GM21447 (cell line): Measurements from ENCODE around the gene PCDHGA10.
"Not testable (repeated sequence)": the region's sequence is repeated elsewhere in the genome, so short reads cannot be mapped to it uniquely, and the experiment has no call there.

Experiments
- ATAC-seq: cut with Tn5 transposase; IDR thresholded peaks from one replicate; pipeline ENCODE4 v1.9.1; 2021; ENCODE audit not compliant: unreplicated experiment

Gene PCDHGA10

GRCh38 chr5:141420855-141421488, 8.2 kb downstream of the PCDHGA10 start, which contains the start of gene PCDHGA11:
Gene PCDHGA11, plus strand, starts transcription at chr5:141421051. Its CDS starts 177 bp downstream, at chr5:141421228.
- ATAC-seq: no peak

GRCh38 chr5:141421489-141421855, 8.7 kb downstream of the PCDHGA10 start:
- ATAC-seq: no peak

- no peak for ATAC-seq
Measured at GRCh38 chr5:141422742-141423291, 10.0 kb downstream of the PCDHGA10 start.

GRCh38 chr5:141427783-141428426, 15.1 kb downstream of the PCDHGA10 start:
- ATAC-seq: no peak

GRCh38 chr5:141430332-141431113, 17.7 kb downstream of the PCDHGA10 start, which contains the start of gene PCDHGA12:
Gene PCDHGA12, plus strand, starts transcription at chr5:141430507. Its CDS starts 253 bp downstream, at chr5:141430760.
- peak; percentile 90 for ATAC-seq

GRCh38 chr5:141431286-141431685, 18.5 kb downstream of the PCDHGA10 start:
- ATAC-seq: no peak

GRCh38 chr5:141432308-141432707, 19.5 kb downstream of the PCDHGA10 start:
- not testable (repeated sequence) for ATAC-seq

- not testable (repeated sequence) for ATAC-seq
Measured at GRCh38 chr5:141432726-141433125, 19.9 kb downstream of the PCDHGA10 start.

GRCh38 chr5:141434006-141434405, 21.2 kb downstream of the PCDHGA10 start:
- no peak for ATAC-seq

GRCh38 chr5:141437221-141437620, 24.4 kb downstream of the PCDHGA10 start:
- no peak for ATAC-seq

GRCh38 chr5:141439411-141440141, 26.8 kb downstream of the PCDHGA10 start:
- ATAC-seq: no peak

GRCh38 chr5:141440341-141440740, 27.6 kb downstream of the PCDHGA10 start:
- ATAC-seq: no peak

GRCh38 chr5:141441571-141442170, 28.9 kb downstream of the PCDHGA10 start:
- ATAC-seq: no peak

GRCh38 chr5:141465351-141465750, 52.6 kb downstream of the PCDHGA10 start:
- no peak for ATAC-seq
